ENCODE results near the gene ARID3A. TPM values are rescaled to one million over a fixed set of nuclear protein-coding genes. Genes with fewer than 3 reads are reported as not detected.

Gene ARID3A
- total and polyA plus RNA-seq, 2 of the 8 experiments (the other 6 are each of a cell fraction or from before 2014, with no cell fraction given), result 40.5 to 77.4 TPM

- no peak for TF ChIP-seq CHD7 (IDR thresholded peaks at IDR 0.05; ENCODE audit: insufficient replicate concordance, low read length)
- TF ChIP-seq GTF2F1 (IDR thresholded peaks at IDR 0.05; ENCODE audit: borderline replicate concordance, low read depth, low read length), result no peak
- no peak for TF ChIP-seq NANOG (IDR thresholded peaks at IDR 0.05; ENCODE audit: insufficient read depth, low read depth, low read length, poor library complexity, severe bottlenecking)
These were observed 63.7 kb downstream of the ARID3A start (continued) for GRCh38 chr19:989381-990081.
